HS-27A (cell line): ENCODE results near the gene RPS6KA5.
"Not testable (repeated sequence)": the region's sequence is repeated elsewhere in the genome, so short reads cannot be mapped to it uniquely, and the experiment has no call there.

Experiments
- DNase-seq: peaks from one replicate; pipeline ENCODE4 v3.0.0-alpha.2; 2012; ENCODE audit warnings: low read depth, missing footprints

The RPS6KA5 gene

GRCh38 chr14:91027561-91027960, 32.9 kb downstream of the RPS6KA5 start:
- DNase-seq = no peak

- not testable (repeated sequence) for DNase-seq
These were observed 37.8 kb downstream of the RPS6KA5 start for GRCh38 chr14:91022622-91023028.

DNA sequence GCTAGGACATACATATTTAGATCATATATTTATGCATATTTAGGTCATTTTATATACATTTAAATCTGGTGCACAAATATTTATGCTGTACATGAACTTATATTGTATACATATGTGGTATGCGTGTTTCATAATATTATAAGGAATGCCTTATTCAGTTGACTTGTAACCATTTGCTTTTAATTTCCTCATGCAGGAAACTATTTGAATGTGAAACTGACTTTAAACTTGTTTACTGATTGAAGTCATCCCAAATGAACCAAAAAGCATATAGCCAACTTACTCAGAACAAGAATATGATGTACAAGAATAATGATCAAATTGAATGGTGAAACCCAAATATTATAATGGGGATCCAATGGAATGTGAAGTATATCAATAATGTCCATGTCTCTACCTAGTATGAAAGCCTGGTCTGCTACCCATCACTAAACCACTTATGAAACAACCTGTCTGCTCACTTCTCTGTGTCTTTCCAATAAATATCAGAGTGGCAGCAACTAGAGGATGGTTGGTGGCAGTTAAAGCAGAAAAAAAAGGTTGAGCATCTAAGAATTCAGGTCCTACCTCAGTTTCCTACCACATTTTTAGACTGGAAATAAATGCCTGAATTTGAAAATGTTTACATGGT, 38.3 kb downstream of the RPS6KA5 start:
- DNase-seq = no peak

- no peak for DNase-seq
These were observed 39.3 kb downstream of the RPS6KA5 start for GRCh38 chr14:91021115-91021514.

DNA sequence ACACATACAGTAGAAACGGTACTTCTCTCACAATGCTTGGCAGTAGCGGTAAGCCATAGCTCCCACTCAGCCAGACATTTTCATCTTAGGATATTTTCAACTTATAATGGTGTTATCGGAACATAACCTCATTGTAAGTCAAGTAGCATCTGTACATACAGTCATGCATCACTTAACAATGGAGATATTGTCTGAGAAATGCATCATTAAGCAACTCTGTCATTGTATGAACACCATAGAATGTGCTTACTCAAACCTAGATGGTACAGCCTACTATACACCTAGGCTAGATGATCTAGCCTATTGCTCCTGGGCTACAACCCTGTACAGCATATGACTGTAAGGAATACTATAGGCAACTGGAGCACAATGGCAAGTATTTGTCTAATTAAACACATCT, 40.8 kb downstream of the RPS6KA5 start:
- DNase-seq = no peak

DNA sequence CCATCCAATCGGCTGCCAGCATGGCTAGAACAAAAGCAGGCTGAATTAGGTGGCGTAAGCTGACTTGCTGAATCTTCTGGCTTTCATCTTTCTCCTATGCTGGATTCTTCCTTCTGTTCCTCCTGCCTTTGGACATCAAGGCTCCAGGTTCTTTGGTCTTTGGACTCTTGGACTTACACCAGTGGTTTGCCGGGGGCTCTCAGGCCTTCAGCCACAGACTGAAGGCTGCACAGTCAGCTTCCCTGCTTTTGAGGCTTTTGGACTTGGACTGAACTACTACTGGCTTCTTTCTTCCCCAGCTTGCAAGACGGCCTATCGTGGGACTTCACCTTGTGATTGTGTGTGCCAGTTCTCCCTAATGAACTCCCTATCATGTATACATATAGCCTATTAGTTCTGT, 42.0 kb downstream of the RPS6KA5 start:
- DNase-seq = no peak

- no peak for DNase-seq
These were observed 43.5 kb downstream of the RPS6KA5 start for GRCh38 chr14:91016800-91017410.

DNA sequence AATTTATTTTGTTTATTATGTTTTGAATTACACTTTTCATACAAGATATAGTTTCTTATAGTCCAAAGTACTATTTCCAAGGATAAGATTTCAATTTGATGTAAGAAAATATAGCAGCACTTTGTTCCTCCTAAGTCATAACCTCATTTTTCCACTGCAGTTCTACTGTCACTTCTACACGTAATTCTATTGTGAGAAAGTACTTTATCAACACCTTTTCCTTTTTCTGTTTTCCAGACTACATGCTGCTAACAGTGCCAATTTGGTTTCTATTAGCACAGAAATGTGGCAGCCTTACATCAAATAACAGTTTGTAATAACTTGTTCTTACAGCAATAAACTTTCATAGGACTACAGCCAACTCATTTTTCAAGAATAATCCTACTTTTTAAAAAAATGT, 45.0 kb downstream of the RPS6KA5 start:
- DNase-seq = no peak

DNA sequence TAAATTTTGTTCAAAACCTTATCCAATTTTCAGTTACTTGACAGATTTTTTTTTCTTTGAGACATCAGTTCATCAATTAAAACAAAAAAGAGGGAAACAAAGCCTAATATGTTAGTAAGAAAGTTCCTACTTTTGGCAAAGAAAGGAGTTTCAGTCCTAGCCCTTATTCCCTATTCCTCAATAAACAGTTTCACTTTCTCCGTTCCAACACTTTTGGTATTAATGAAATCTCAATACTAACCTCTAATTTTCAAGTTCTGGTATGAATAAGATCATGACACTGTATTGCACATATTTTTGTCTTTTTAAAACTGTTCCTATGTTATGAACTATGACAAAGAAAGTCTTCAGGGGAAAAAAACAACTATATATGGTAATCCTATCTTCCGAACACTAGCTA, 48.4 kb downstream of the RPS6KA5 start:
- no peak for DNase-seq

- DNase-seq = no peak
These were observed 50.3 kb downstream of the RPS6KA5 start for GRCh38 chr14:91010153-91010533.

DNA sequence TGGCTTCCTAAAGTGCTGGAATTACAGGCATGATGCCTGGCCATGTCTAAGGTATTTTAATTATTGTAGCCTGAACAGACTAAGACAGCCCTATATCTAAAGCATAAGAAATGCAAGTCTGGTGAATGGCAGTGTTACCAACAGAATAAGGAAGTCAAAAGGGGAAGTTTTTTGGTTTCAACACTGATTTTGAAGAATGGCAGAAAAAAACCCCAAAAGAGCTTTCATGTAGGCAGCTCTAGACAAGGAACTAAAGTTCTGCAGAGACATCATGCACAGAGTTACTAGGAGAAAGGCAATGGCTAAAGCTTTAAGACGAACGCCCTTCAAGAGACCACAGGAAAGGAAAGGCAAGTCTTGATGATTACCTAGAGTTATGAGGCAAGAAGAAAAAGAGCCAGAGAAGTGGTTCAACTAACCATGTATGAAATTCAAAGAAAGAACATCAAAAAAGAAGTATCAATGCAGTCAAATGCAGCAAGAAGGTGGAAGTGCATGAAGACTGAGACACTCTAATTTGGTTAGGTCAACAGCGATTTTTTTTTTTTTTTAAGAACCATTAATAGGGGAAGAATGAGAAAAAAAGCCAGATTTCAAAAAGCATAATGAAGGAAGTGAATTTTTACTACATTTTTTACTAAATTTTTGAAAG, 50.8 kb downstream of the RPS6KA5 start:
- no peak for DNase-seq

- DNase-seq = no peak
These were observed 51.6 kb downstream of the RPS6KA5 start for GRCh38 chr14:91008759-91009409.

GRCh38 chr14:91005716-91006115, 54.7 kb downstream of the RPS6KA5 start:
- no peak for DNase-seq

GRCh38 chr14:91004987-91005386, 55.5 kb downstream of the RPS6KA5 start:
- no peak for DNase-seq

DNA sequence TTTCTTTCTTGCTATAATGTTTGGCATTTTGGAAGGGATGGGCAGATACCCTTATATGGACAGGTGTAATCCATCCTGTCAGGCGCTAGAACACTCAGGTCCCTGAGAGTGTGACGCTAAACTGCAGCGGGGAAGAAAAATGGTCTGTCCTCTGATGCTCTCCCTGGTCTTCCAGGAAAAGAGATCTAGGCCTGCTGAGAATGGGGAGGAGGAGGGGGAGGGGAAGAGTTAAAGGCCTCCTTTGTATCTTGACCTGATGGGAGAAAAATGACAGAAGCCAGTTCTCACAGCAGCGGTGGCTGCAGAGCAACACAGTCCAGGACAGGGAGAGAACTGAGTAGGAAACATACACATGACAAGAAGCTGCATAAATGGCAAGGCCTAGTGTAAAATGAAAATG, 61.1 kb downstream of the RPS6KA5 start:
- DNase-seq = no peak

GRCh38 chr14:90996967-90997366, 63.5 kb downstream of the RPS6KA5 start:
- no peak for DNase-seq

DNA sequence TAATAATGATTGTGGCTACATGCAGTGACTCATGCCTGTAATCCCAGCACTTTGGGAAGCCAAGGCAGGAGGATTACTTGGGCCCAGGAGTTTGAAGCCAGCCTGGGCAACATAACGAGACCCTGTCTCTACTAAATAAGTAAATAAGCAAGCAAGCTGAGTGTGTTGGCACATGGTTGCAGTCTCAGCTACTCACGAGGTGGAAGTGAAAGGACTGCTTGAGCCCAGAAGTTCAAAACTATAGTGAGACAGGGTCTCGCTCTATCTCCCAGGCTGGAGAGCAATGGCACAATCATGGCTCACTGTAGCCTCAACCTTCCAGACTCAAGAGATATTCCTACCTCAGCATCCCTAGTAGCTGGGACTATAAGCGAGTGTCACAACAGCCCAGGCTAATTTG, 64.7 kb downstream of the RPS6KA5 start:
- no peak for DNase-seq

DNA sequence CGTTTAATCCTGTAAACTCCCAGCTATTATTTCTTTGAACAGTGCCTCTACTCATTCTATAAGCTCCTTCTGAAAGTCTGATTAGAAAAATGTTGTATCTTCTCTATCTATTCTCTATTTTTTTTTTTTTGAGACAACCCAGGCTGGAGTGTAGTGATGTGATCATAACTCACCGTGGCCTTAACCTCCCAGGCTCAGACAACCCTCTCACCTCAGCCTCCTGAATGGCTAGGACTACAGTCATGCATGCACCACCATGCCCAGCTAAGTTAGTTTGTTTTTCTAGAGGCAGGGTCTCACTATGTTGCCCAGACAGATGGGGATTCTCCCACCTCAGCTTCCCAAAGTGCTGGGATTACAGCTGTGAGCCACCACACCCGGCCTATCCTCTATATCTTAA, 66.6 kb downstream of the RPS6KA5 start:
- no peak for DNase-seq

- no peak for DNase-seq
These were observed 68.6 kb downstream of the RPS6KA5 start for GRCh38 chr14:90991690-90992443.

DNA sequence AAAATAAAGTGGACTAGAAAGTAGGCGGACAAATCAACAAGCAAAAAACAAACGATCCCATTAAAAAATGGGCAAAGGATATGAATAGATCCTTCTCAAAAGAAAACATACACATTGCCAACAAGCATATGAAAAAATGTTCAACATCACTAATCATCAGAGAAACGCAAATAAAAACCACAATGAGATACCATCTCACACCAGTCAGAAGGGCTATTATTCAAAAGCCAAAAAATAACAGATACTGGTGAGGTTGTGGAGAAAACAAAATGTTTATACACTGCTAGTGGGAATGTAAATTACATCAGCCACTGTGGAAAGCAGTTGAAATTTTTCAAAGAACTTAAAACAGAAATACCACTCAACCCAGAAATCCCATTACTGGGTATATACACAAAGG, 70.3 kb downstream of the RPS6KA5 start:
- no peak for DNase-seq

- DNase-seq = no peak
These were observed 73.3 kb downstream of the RPS6KA5 start for GRCh38 chr14:90987140-90987539.

GRCh38 chr14:90986510-90986909, 73.9 kb downstream of the RPS6KA5 start:
- no peak for DNase-seq
